Activated CD8-positive, alpha-beta memory T cell treated with anti-CD3 and anti-CD28 coated beads for 36 hours (primary cell): ENCODE data around the gene MKX. TPM values are rescaled to one million over a fixed set of nuclear protein-coding genes. Genes with fewer than 3 reads are reported as not detected.

ENCODE experiments used
- CTCF ChIA-PET: fragments of 350-600 bp; sonication (Branson Sonifier 250); formaldehyde crosslinking; loops from one replicate; lab custom pipeline; 2021; ENCODE audit warnings: antibody characterized with exemption; lab: Charles Lee
- POLR2A ChIA-PET: fragments of 350-600 bp; sonication (Branson Sonifier 250); formaldehyde crosslinking; loops from one replicate; lab custom pipeline; 2021; ENCODE audit warnings: antibody characterized with exemption; lab: Charles Lee
- total RNA-seq, 2 experiments: library from RNA; stranded (reverse); gene quantifications; one replicate each; pipeline ENCODE4 v1.2.3, GENCODE V29; 2021

MKX gene
- total RNA-seq, 2 experiments from 2014 or later: 0.27 to 0.30 TPM

DNA sequence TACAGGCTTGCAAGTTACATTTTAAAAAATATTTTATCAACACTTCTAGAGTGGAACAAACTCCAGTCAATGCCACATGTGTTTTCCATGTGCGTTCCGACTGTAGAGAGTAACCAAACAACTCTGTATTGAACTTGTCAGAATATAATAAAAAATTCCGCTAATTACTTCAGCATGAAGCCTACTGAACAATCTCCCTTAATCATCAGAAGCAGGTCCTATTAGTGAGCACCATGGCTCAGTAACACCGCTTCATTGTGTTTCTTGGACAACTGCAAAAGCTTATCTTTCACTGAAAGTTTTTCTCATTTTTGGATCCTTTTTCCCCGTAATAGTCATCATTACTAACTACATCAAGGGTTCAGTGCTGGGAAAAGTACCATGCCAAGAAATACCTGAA is 117.0 kb downstream of the MKX start:
- CTCF ChIA-PET: no interaction called here
- POLR2A ChIA-PET: no interaction called here

DNA sequence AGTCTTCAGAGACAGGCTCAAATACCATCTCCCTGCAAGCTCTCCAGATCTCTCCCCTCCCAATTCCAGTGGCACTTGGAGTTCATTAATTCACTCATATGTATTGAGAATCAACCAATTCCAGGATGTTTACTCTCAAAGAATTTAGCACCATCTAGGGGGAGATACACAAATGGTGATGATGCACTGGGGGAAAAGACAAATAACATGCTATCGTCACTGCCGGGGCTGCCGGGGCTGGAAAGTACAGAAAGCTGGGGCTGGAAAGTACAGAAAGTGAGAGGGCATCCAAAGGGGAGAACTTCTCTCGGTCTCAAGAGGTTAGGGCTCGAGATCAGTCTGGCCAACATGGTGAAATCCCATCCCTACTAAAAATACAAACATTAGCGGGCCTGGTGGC is 118.7 kb downstream of the MKX start:
- CTCF ChIA-PET: no interaction called here

DNA sequence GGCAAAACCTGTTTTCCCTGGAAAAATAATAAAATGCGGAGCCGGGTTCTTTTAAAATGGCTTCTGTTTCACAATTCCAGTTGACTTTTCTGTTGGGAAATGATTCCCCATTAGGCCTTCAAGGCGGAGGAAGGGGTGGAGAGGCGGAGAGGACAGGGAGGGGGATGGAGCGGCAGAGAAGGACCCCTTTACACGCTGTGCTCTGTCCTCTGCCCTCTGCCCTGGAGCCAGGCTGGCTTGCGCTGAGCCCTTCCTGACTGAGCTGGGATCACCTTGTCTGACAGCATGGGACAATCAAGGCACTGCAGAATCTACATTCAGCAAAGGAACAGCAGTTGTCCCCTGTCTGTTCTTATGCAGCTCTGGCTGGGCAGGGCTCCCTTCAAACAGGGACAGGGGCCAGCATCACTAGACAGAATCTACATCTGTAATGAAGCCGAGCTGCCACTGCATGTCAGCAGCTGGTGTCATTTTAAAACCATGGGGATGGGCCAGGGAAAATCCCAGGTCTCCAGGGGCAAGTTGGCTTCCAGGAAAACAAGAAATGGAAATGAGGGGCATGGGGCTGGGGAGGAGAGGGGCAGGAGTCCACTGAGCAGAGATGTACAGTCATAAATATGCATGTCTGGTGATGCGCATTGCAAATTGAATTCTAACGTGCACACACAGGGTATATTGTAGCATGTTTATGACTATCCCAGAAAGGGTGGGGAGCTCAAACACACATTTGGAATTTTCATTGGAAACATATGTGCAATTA is 120.0 kb downstream of the MKX start:
- ChIA-PET POLR2A (interaction anchor here (0.6 kb wide), 1 partner anchor 14 kb away, joined by 3 read pairs; no protein-coding TSS in a partner anchor), CTCF (no interaction called here)

More for the DNA sequence above, 118.7 kb downstream of the MKX start:
- POLR2A ChIA-PET: no interaction called here

DNA sequence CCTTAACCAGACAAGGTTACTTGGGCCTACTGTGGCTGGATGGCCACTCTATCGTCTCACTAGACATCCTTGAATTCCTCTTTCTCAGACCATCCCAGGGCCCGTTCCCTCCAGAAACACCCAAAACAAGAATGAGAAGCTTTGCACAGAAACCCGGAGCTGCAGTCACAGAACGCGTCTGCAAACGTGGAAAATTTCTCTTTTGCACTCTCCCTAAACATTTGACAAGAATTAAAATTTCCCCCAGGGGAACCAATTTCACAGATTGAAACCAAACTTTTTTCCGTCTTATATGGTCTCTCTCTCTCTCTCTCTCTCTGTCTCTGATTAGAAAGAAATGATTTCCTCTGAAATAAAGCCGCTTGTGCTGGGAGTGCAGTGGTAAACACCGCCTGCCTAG is 120.7 kb downstream of the MKX start:
- ChIA-PET POLR2A (no interaction called here), CTCF (no interaction called here)

Other genes with a start within 250 kb of the MKX start
- 10 to 100 TPM; 63.5 to 65.0 TPM for gene RAB18, start 241.5 kb downstream of the MKX start, total RNA-seq